Measurements from ENCODE around the gene TSHZ3. TPM values are rescaled to one million over a fixed set of nuclear protein-coding genes. Genes with fewer than 3 reads are reported as not detected.
A peak's percentile ranks its signal among the peaks of the same experiment; 100 is the strongest.

The TSHZ3 gene
- total RNA-seq, 1 donor from 2014 or later: 6.1 TPM

DNA sequence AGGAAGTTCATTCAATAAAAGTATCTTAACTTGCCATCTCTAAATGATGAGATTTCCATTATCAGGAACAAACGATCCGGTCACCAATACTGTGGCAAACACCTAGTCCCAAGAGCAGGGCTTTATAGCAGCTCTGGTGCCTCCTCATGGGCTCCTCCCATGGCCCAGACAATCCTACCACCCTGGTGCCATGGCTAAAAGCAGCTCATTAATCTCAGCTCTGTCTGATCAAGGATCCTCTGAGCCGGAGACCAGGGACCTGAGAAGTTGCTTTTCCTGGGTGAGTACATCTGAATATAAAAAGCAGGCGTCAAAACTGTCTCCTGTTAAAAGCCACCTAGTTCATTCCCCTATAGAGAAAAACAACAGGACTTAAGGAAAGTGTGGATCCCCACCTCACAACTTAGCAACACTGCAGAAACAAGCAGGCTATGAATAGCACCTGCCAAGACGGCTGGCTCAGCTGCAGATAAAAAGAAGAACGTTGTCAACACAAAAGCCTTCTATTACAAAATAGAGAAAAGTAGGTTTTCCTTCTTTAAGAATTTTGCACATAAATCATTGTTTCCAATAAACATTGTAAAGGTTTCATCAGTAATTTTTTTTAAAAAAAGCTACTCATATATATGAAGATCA, 30.3 kb downstream of the TSHZ3 start:
- no peak for FAIRE-seq
- peaks cover 6% of the 10 kb centered on the region for H3K4me1 ChIP-seq (ENCODE audit: insufficient read depth, low read length)

DNA sequence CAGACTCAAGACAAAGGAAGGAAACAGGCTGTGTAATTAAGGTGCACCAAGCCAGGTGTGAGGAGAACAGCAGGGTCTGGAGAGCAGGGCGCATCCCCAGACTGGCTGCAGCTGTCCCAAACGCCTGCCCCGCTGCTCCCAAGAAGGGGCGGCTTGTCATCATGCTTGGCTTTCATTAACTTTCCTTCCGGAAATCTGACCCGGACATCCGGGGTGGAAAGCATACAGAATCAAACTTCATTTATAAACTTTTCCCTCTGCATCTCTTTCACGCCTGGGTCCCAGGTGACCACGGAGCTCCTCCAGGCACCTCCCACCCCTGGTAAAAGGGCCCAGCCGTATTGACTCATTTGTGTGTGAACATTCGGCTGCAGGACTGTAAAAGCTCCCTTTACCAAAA, 31.7 kb downstream of the TSHZ3 start:
- H3K9ac ChIP-seq (ENCODE audit: low read length): no peak overlapping the region
- no peaks in the 10 kb centered on the region for H3K36me3 ChIP-seq (ENCODE audit: insufficient read depth, low read length)
- FAIRE-seq (no peak), DNase-seq (ENCODE audit: low read depth) (no peak)
- no peak overlapping the region for H3K4me3 ChIP-seq (ENCODE audit: insufficient read depth, low read depth, low read length)
- Mint-ChIP-seq H3K4me3 (ENCODE audit: unreplicated experiment) (no peak overlapping the region), H3K4me1 (ENCODE audit: low read depth, unreplicated experiment) (peaks cover 12% of the 10 kb centered on the region), H3K9me3 (ENCODE audit: unreplicated experiment) (no peaks in the 10 kb centered on the region), H3K27me3 (ENCODE audit: low read depth, unreplicated experiment) (no peaks in the 10 kb centered on the region), H3K36me3 (ENCODE audit: low read depth, unreplicated experiment) (peaks cover 3% of the 10 kb centered on the region), H3K27ac (ENCODE audit: unreplicated experiment) (no peak overlapping the region)
- peaks cover 75% of the 10 kb centered on the region for H4K20me1 ChIP-seq (ENCODE audit: insufficient read depth, low read length)
- H3K4me2 ChIP-seq (ENCODE audit: low read length): peak overlapping the region; percentile 47
- H3K27me3 ChIP-seq (ENCODE audit: insufficient read depth, low read length): no peaks in the 10 kb centered on the region
- H3K4me1 ChIP-seq (ENCODE audit: insufficient read depth, low read length): peaks cover 8% of the 10 kb centered on the region
- H3K79me2 ChIP-seq (ENCODE audit: insufficient read depth, low read length): peaks cover 94% of the 10 kb centered on the region
- no peaks in the 10 kb centered on the region for H3K9me3 ChIP-seq (ENCODE audit: insufficient read depth, low read depth, low read length)
- H3K27ac ChIP-seq (ENCODE audit: low read depth, low read length): no peak overlapping the region
- no peak for TF ChIP-seq EZH2 (IDR thresholded peaks at IDR 0.05; ENCODE audit: insufficient read depth, low read length)
- no peak for TF ChIP-seq CTCF (IDR thresholded peaks at IDR 0.05; ENCODE audit: insufficient read depth, low read depth, low read length)
- H2AFZ ChIP-seq (ENCODE audit: low read depth, low read length): no peak overlapping the region

More for the DNA sequence above, 30.3 kb downstream of the TSHZ3 start:
- TF ChIP-seq EZH2 (IDR thresholded peaks at IDR 0.05; ENCODE audit: insufficient read depth, low read length) (no peak), CTCF (IDR thresholded peaks at IDR 0.05; ENCODE audit: insufficient read depth, low read depth, low read length) (no peak)
- H3K9ac ChIP-seq (ENCODE audit: low read length): no peak overlapping the region
- peaks cover 79% of the 10 kb centered on the region for H4K20me1 ChIP-seq (ENCODE audit: insufficient read depth, low read length)
- H3K79me2 ChIP-seq (ENCODE audit: insufficient read depth, low read length): peaks cover 95% of the 10 kb centered on the region
- Mint-ChIP-seq H3K4me1 (ENCODE audit: low read depth, unreplicated experiment) (peaks cover 12% of the 10 kb centered on the region), H3K4me3 (ENCODE audit: unreplicated experiment) (no peak overlapping the region), H3K27me3 (ENCODE audit: low read depth, unreplicated experiment) (peaks cover 1% of the 10 kb centered on the region), H3K27ac (ENCODE audit: unreplicated experiment) (no peak overlapping the region), H3K36me3 (ENCODE audit: low read depth, unreplicated experiment) (no peaks in the 10 kb centered on the region), H3K9me3 (ENCODE audit: unreplicated experiment) (no peaks in the 10 kb centered on the region)
- H3K27ac ChIP-seq (ENCODE audit: low read depth, low read length): no peak overlapping the region
- no peak overlapping the region for H2AFZ ChIP-seq (ENCODE audit: low read depth, low read length)
- no peak for DNase-seq (ENCODE audit: low read depth)
- no peak overlapping the region for H3K4me2 ChIP-seq (ENCODE audit: low read length)
- no peaks in the 10 kb centered on the region for H3K27me3 ChIP-seq (ENCODE audit: insufficient read depth, low read length)
- H3K4me3 ChIP-seq (ENCODE audit: insufficient read depth, low read depth, low read length): no peak overlapping the region
- H3K9me3 ChIP-seq (ENCODE audit: insufficient read depth, low read depth, low read length): no peaks in the 10 kb centered on the region
- no peaks in the 10 kb centered on the region for H3K36me3 ChIP-seq (ENCODE audit: insufficient read depth, low read length)

DNA sequence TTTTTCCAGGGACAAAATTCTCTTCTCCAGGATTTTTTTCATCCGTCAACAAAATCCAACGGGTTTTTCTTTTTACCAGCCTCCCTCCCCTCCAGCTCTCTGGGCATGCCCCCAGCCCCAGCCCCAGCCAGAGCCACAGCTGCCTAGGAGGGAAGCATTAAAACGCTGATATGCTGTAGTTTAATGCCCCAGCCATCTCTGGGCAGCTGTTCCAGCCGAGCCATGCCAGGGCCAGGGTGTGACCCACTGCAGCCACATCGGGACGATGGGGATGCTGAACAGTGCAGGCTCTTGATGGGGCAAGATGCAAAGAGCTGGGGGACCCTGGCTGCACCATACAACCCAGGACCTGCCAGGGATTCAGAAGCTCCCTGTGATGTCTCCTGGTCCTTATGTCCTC, 32.1 kb downstream of the TSHZ3 start:
- Mint-ChIP-seq H3K27ac (ENCODE audit: unreplicated experiment) (no peak overlapping the region), H3K4me3 (ENCODE audit: unreplicated experiment) (no peak overlapping the region), H3K4me1 (ENCODE audit: low read depth, unreplicated experiment) (peaks cover 14% of the 10 kb centered on the region), H3K9me3 (ENCODE audit: unreplicated experiment) (no peaks in the 10 kb centered on the region), H3K27me3 (ENCODE audit: low read depth, unreplicated experiment) (no peaks in the 10 kb centered on the region), H3K36me3 (ENCODE audit: low read depth, unreplicated experiment) (peaks cover 3% of the 10 kb centered on the region)
- TF ChIP-seq EZH2 (IDR thresholded peaks at IDR 0.05; ENCODE audit: insufficient read depth, low read length) (no peak), CTCF (IDR thresholded peaks at IDR 0.05; ENCODE audit: insufficient read depth, low read depth, low read length) (no peak)
- no peak overlapping the region for H3K9ac ChIP-seq (ENCODE audit: low read length)
- FAIRE-seq (no peak), DNase-seq (ENCODE audit: low read depth) (no peak)
- H4K20me1 ChIP-seq (ENCODE audit: insufficient read depth, low read length): peaks cover 70% of the 10 kb centered on the region
- no peak overlapping the region for H3K27ac ChIP-seq (ENCODE audit: low read depth, low read length)
- no peaks in the 10 kb centered on the region for H3K9me3 ChIP-seq (ENCODE audit: insufficient read depth, low read depth, low read length)
- no peak overlapping the region for H3K4me3 ChIP-seq (ENCODE audit: insufficient read depth, low read depth, low read length)
- H2AFZ ChIP-seq (ENCODE audit: low read depth, low read length): no peak overlapping the region
- peaks cover 12% of the 10 kb centered on the region for H3K4me1 ChIP-seq (ENCODE audit: insufficient read depth, low read length)
- H3K27me3 ChIP-seq (ENCODE audit: insufficient read depth, low read length): no peaks in the 10 kb centered on the region
- H3K36me3 ChIP-seq (ENCODE audit: insufficient read depth, low read length): no peaks in the 10 kb centered on the region
- H3K4me2 ChIP-seq (ENCODE audit: low read length): peak overlapping the region; percentile 75
- H3K79me2 ChIP-seq (ENCODE audit: insufficient read depth, low read length): peaks cover 94% of the 10 kb centered on the region

Measured in astrocyte (in vitro differentiated cells and primary cell).